Nucleus accumbens (tissue), 56 donors: ENCODE data around the gene TFAP2E.

Experiments
- DNase-seq, 56 donors: peaks; one replicate each; lab custom pipeline; 2025; lab: John Stamatoyannopoulos, UW

The TFAP2E gene

DNA sequence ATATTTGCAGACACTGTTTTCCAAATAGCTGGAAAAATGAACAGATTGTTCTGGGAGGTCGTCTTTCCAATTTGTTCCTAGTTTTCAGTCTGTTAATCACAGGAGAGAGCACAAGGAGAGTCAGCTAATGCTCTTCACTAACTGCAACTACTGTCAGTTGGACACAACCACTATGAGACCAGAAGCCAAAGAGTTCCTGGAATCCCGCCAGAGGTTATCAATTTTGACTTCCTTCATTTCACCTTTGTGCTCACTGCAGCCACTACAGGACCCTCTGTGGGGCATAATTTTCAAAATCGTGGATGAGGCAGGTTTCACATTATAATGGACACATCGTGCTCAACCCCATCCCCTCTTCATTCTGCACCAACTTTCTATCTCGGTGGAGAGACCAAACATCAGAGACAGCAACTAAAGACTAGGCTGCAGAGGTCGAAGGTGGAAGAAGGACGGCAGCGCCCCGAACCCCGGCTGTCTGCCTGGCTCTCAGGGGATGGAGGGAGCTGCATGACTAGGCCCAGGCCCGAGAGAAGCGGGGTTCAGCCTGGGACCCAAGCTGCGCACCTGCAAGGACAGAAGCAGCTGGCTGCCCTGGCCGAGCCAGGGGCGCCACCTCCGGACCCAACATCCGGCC is 16.5 kb upstream of the TFAP2E start:
- no peak for DNase-seq

DNA sequence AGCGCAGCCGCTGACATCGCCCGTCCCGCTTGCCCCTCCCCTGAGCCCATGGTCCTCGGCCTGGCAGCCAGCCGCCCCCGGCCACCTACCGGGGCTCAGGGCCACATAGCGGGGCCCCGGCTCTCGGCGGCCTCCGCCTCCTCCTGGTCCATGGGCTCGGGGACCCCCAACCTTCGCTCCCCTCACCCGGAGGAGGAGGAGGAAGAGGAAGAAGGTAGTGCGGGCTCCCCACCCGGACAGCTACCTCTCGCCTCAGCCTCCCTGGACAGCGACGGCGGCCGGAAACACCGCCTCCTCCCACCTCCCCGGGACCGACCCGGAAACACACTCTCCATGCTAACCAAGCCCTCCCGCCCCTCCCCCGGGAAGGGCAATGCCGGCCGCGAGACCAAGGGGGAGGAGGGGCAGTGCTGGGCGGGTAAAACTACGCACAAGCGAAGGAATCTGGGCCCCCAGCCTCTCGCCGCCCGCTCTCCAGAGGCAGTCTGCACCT is 15.9 kb upstream of the TFAP2E start, which contains the start of gene KIAA0319L:
Gene KIAA0319L, minus strand, starts transcription at position 286 of the 493 bp plus-strand sequence. CDS start 2,912 bp downstream, outside the sequence.
- DNase-seq = peak in 52 of 56 donors; percentile 82 to 100 (median 95)

GRCh38 chr1:35557611-35558373 is 15.3 kb upstream of the TFAP2E start, which contains the start of gene NCDN:
TSS of gene NCDN (plus strand) at chr1:35557799. CDS start at chr1:35558191, 392 bp downstream.
- peak in 54 of 56 donors; percentile 82 to 100 (median 96) for DNase-seq

GRCh38 chr1:35558374-35559316 is 14.5 kb upstream of the TFAP2E start:
- DNase-seq = peak in 4 of 56 donors; percentile 12 to 42 (median 18)

DNA sequence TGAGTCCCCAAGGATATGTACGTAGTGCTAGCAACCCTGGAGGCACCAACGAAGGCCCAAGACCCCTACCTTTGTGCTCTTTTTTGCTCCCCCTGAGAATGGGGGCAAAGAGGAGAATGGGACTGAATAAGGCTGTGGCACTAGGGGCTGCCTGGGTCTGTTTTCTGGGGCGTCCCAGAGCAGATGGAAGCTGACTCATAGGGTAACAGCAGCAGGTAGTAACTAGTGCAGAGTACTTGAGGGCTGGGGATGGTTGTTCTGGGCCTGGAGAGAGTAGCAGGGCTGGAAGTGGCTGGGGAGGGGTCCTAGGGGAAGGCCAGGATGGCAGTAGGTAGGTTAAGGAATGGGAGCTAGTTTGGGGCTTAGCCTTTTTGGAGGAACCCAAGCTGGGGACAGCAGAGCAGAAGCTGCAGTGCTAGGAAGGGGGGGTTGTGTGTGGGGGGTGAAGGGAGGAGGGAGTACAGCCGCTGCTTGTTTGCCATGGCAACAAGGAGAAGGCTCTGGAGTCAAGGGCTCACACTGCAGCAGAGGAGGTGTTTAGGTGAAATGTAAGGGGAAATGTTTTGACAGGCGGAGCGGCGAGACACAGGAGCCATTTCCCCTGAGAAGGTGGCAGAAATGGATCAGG is 13.7 kb upstream of the TFAP2E start:
- peak in 29 of 56 donors; percentile 13 to 75 (median 40) for DNase-seq

- peak in 51 of 56 donors; percentile 28 to 90 (median 73) for DNase-seq
Observed at GRCh38 chr1:35560256-35561225, 12.6 kb upstream of the TFAP2E start.

DNA sequence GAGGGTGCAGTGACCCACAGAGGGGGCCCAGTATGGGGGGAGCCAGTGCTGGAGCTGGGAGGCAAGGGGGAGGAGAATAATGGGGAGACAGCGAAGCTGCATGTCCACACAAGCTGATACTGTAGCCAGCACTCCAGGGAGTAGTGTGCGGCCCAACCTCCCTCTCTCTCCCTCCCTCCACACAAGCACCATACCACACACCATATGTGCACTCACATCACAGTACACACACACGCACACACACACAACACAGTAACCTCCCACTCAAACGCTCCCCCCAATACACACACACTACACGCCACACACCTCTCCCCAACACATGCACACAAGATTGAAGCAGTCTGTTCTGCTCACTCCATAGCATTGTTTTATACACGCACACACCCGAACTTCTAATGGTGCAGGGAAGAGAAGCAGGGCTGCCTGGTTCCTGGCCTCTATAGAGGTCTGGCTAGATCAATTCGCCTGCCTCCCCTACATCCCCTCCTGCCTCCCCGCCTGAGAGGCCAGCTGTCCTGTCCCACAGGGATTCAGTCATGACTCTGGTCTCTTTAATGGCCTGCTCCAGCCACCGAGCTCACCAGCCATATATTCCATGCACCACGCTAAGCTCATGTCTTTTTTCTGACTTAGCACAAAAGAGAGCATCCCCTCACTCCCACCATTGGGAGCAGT is 11.7 kb upstream of the TFAP2E start:
- no peak for DNase-seq

GRCh38 chr1:35561972-35562680 is 11.0 kb upstream of the TFAP2E start:
- no peak for DNase-seq

GRCh38 chr1:35563166-35563565 is 9.9 kb upstream of the TFAP2E start:
- no peak for DNase-seq

- DNase-seq = peak in 43 of 56 donors; percentile 20 to 82 (median 55)
Observed at GRCh38 chr1:35564037-35564883, 8.9 kb upstream of the TFAP2E start.

GRCh38 chr1:35564884-35565741 is 8.0 kb upstream of the TFAP2E start:
- no peak for DNase-seq

- DNase-seq = no peak
Observed at GRCh38 chr1:35565742-35566133, 7.4 kb upstream of the TFAP2E start.

DNA sequence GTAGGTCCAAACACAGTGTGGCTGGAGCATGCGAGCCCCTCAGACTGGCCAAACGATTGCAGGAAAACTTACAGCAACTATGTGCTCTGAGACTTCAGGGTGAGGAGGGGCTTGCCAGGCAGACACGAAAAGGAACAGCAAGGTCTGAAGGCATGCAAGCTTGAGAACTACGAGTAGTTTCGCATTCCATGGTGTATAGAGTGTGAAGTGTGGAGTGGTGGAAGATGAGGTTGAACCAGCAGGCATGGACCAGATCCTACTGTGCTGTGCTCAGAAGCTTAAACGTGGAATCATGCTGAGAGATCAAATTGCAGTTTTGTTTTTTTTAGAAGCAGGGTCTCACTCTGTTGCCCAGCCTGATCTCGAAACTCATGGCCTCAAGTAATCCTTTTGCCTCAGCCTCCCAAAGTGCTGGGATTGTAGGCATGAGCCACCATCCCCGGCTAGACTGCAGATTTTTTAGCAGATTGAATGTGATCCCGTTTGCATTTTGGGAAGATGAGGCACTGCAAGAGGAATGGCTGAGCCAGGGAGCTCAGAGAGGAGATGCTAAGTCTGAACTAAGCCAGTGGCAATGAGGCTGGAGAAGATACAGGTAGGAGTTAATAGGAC is 5.1 kb upstream of the TFAP2E start:
- no peak for DNase-seq

DNA sequence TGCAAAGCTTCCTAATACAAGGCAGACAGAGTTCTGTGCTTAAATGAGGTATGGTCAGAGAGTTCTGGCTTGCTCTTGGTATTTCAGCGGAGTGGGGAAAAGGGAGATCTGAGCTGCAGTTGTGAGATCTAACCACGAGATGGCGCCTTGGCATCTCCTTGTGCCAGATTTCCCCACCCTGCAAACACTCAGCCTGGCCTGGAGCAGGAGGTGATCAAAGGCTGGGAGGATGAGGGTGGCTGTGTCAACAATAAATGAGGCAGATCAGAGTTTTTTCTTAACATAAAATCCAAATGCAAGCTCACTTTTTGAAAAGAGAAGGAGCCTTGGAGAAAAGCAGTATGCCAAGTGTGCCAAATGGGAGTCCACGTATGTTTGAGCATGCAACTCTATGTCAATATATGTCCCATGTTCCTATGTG is 4.1 kb upstream of the TFAP2E start:
- DNase-seq = peak in 46 of 56 donors; percentile 17 to 83 (median 52)

DNA sequence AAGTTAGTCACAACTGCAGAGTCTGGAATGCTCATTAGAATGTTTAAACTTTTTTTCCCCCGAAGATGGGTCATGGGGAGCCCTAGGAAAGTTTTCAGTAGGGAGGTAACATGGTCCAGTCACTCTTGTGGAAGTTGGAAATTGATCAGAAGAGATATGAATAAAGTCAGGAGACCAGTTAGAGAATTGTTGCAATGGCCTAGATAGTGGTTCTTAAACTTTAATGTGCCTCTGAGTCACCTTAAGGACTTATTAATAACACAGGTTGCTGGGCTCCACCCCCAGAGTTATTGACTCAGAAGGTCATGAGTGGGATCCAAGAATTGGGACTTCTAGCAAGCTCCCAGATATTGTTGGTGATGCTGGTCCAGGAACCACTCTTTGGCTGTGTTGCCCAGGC is 3.2 kb upstream of the TFAP2E start:
- no peak for DNase-seq
